ENCODE measurements around the gene PDE12.

GRCh38 chr3:57518276-57518915, 37.7 kb upstream of the PDE12 start:
- no peak for TF ChIP-seq CTCF (IDR thresholded peaks at IDR 0.05)
- TF ChIP-seq FOXJ3 (CRISPR knock-in tag; IDR thresholded peaks at IDR 0.05) = no peak
- TF ChIP-seq REST (IDR thresholded peaks at IDR 0.05; ENCODE audit: low read depth, low read length) = no peak
- no peak for TF ChIP-seq ELF1 (IDR thresholded peaks at IDR 0.05)
- no peak for TF ChIP-seq POLR2AphosphoS5 (IDR thresholded peaks at IDR 0.05; ENCODE audit: low read depth, low read length)
- no peak for TF ChIP-seq PBX3 (IDR thresholded peaks at IDR 0.05)
- TF ChIP-seq YY1 (IDR thresholded peaks at IDR 0.05; ENCODE audit: low read depth) = no peak
- no peak for TF ChIP-seq MXI1 (IDR thresholded peaks at IDR 0.05; ENCODE audit: low read depth, low read length)
